ENCODE data around the gene ZNF208.

- no peak for TF ChIP-seq POLR2AphosphoS5 (IDR thresholded peaks at IDR 0.05; ENCODE audit: low read depth, low read length)
- no peak for TF ChIP-seq REST (IDR thresholded peaks at IDR 0.05; ENCODE audit: insufficient read depth in 1 of 2, low read depth in 2 of 2, low read length in 2 of 2)
- TF ChIP-seq TAF1 (IDR thresholded peaks at IDR 0.05; ENCODE audit: borderline replicate concordance, insufficient read depth, low read length): no peak
- no peak for TF ChIP-seq SIN3A (IDR thresholded peaks at IDR 0.05; ENCODE audit: borderline replicate concordance, insufficient read depth, low read length)
- TF ChIP-seq FOXP2 (optimal IDR thresholded peaks at IDR 0.05; ENCODE audit: borderline replicate concordance, extremely low read depth, extremely low read length, insufficient read depth): no peak
These were observed 41.9 kb upstream of the ZNF208 start for GRCh38 chr19:22052644-22053013.
